ENCODE data around the gene THAP4.

Gene THAP4

GRCh38 chr2:241560162-241560882, 76.6 kb downstream of the THAP4 start:
- in situ Hi-C loops (cut with MboI; ENCODE audit: low sequenced_read_pairs) = no loop called here
- H3K4me1 ChIP-seq = peaks cover 3% of the 10 kb centered on the region; the same call in 1 of the 2 replicates
- DNase-seq (ENCODE audit: low spot score in 2 of 2) = no peak
- H3K9me3 ChIP-seq = no peaks in the 10 kb centered on the region; the same call in 1 of the 2 replicates
- H3K27me3 ChIP-seq (ENCODE audit: low read depth) = no peaks in the 10 kb centered on the region
- no peaks in the 10 kb centered on the region for H3K36me3 ChIP-seq (replicated peaks)
- no peak overlapping the region for H3K4me3 ChIP-seq

GRCh38 chr2:241559323-241560161, 77.4 kb downstream of the THAP4 start:
- DNase-seq (ENCODE audit: low spot score in 2 of 2) = peak; percentile 38 to 55
- H3K27me3 ChIP-seq (ENCODE audit: low read depth) = no peaks in the 10 kb centered on the region
- peaks cover 3% of the 10 kb centered on the region; the same call in 1 of the 2 replicates for H3K4me1 ChIP-seq
- in situ Hi-C loops (cut with MboI; ENCODE audit: low sequenced_read_pairs) = no loop called here
- H3K9me3 ChIP-seq = no peaks in the 10 kb centered on the region; the same call in 1 of the 2 replicates
- H3K36me3 ChIP-seq (replicated peaks) = no peaks in the 10 kb centered on the region
- peak overlapping the region; percentile 29 for H3K4me3 ChIP-seq

GRCh38 chr2:241558532-241559322, 78.2 kb downstream of the THAP4 start, which contains the start of gene BOK:
TSS of gene BOK (plus strand) at chr2:241558745. CDS start at chr2:241559484, 739 bp downstream.
- H3K4me3 ChIP-seq = peak within 1 kb of the TSS; percentile 29
- H3K36me3 ChIP-seq (replicated peaks) = no peaks in the 10 kb centered on the region
- no peaks in the 10 kb centered on the region; the same call in 1 of the 2 replicates for H3K9me3 ChIP-seq
- peaks cover 3% of the 10 kb centered on the region; the same call in 1 of the 2 replicates for H3K4me1 ChIP-seq
- in situ Hi-C loops (cut with MboI; ENCODE audit: low sequenced_read_pairs) = no loop called here
- no peak for DNase-seq (ENCODE audit: low spot score in 2 of 2)
- H3K27me3 ChIP-seq (ENCODE audit: low read depth) = no peaks in the 10 kb centered on the region

- Histone ChIP-seq H3K9me3 (no peaks in the 10 kb centered on the region; the same call in 1 of the 2 replicates), H3K4me1 (peaks cover 3% of the 10 kb centered on the region; the same call in 1 of the 2 replicates)
- in situ Hi-C loops (cut with MboI; ENCODE audit: low sequenced_read_pairs) = no loop called here
These were observed 80.2 kb downstream of the THAP4 start for GRCh38 chr2:241556746-241557145.

GRCh38 chr2:241555711-241556110, 81.2 kb downstream of the THAP4 start:
- Histone ChIP-seq H3K27me3 (ENCODE audit: low read depth) (no peaks in the 10 kb centered on the region), H3K36me3 (replicated peaks) (no peaks in the 10 kb centered on the region), H3K4me3 (no peak overlapping the region), H3K9me3 (no peaks in the 10 kb centered on the region; the same call in 1 of the 2 replicates), H3K4me1 (peaks cover 3% of the 10 kb centered on the region; the same call in 1 of the 2 replicates)
- in situ Hi-C loops (cut with MboI; ENCODE audit: low sequenced_read_pairs) = no loop called here
- no peak for DNase-seq (ENCODE audit: low spot score in 2 of 2)

More at GRCh38 chr2:241556746-241557145, 80.2 kb downstream of the THAP4 start:
- H3K27me3 ChIP-seq (ENCODE audit: low read depth) = no peaks in the 10 kb centered on the region
- H3K4me3 ChIP-seq = no peak overlapping the region
- no peak for DNase-seq (ENCODE audit: low spot score in 2 of 2)
- no peaks in the 10 kb centered on the region for H3K36me3 ChIP-seq (replicated peaks)

GRCh38 chr2:241554610-241555322, 82.2 kb downstream of the THAP4 start:
- in situ Hi-C loops (cut with MboI; ENCODE audit: low sequenced_read_pairs) = no loop called here
- no peaks in the 10 kb centered on the region; the same call in 1 of the 2 replicates for H3K9me3 ChIP-seq
- H3K4me1 ChIP-seq = peaks cover 3% of the 10 kb centered on the region; the same call in 1 of the 2 replicates
- no peak overlapping the region for H3K4me3 ChIP-seq
- no peaks in the 10 kb centered on the region for H3K36me3 ChIP-seq (replicated peaks)
- no peak for DNase-seq (ENCODE audit: low spot score in 2 of 2)
- no peaks in the 10 kb centered on the region for H3K27me3 ChIP-seq (ENCODE audit: low read depth)

GRCh38 chr2:241553981-241554380, 83.0 kb downstream of the THAP4 start:
- H3K27me3 ChIP-seq (ENCODE audit: low read depth) = no peaks in the 10 kb centered on the region
- no peaks in the 10 kb centered on the region; the same call in 1 of the 2 replicates for H3K9me3 ChIP-seq
- in situ Hi-C loops (cut with MboI; ENCODE audit: low sequenced_read_pairs) = no loop called here
- H3K4me3 ChIP-seq = no peak overlapping the region
- DNase-seq (ENCODE audit: low spot score in 2 of 2) = no peak
- H3K4me1 ChIP-seq = no peaks in the 10 kb centered on the region
- no peaks in the 10 kb centered on the region for H3K36me3 ChIP-seq (replicated peaks)

GRCh38 chr2:241553512-241553830, 83.5 kb downstream of the THAP4 start:
- in situ Hi-C loops (cut with MboI; ENCODE audit: low sequenced_read_pairs) = no loop called here
- H3K27me3 ChIP-seq (ENCODE audit: low read depth) = no peaks in the 10 kb centered on the region
- no peaks in the 10 kb centered on the region; the same call in 1 of the 2 replicates for H3K9me3 ChIP-seq
- no peak overlapping the region for H3K4me3 ChIP-seq
- H3K4me1 ChIP-seq = no peaks in the 10 kb centered on the region
- H3K36me3 ChIP-seq (replicated peaks) = no peaks in the 10 kb centered on the region
- DNase-seq (ENCODE audit: low spot score in 2 of 2) = no peak

GRCh38 chr2:241551998-241552737, 84.8 kb downstream of the THAP4 start:
- H3K4me3 ChIP-seq = no peak overlapping the region
- in situ Hi-C loops (cut with MboI; ENCODE audit: low sequenced_read_pairs) = no loop called here
- no peaks in the 10 kb centered on the region; the same call in 1 of the 2 replicates for H3K4me1 ChIP-seq
- no peak for DNase-seq (ENCODE audit: low spot score in 2 of 2)
- H3K27me3 ChIP-seq (ENCODE audit: low read depth) = no peaks in the 10 kb centered on the region
- H3K9me3 ChIP-seq = no peaks in the 10 kb centered on the region
- no peaks in the 10 kb centered on the region for H3K36me3 ChIP-seq (replicated peaks)

GRCh38 chr2:241551599-241551997, 85.4 kb downstream of the THAP4 start:
- Histone ChIP-seq H3K4me1 (peaks cover 3% of the 10 kb centered on the region; the same call in 1 of the 2 replicates), H3K9me3 (no peaks in the 10 kb centered on the region), H3K4me3 (no peak overlapping the region), H3K27me3 (ENCODE audit: low read depth) (no peaks in the 10 kb centered on the region), H3K36me3 (replicated peaks) (no peaks in the 10 kb centered on the region)
- in situ Hi-C loops (cut with MboI; ENCODE audit: low sequenced_read_pairs) = no loop called here
- DNase-seq (ENCODE audit: low spot score in 2 of 2) = no peak

GRCh38 chr2:241550616-241551580, 86.1 kb downstream of the THAP4 start:
- H3K4me3 ChIP-seq = no peak overlapping the region
- peaks cover 3% of the 10 kb centered on the region; the same call in 1 of the 2 replicates for H3K4me1 ChIP-seq
- no peaks in the 10 kb centered on the region for H3K27me3 ChIP-seq (ENCODE audit: low read depth)
- DNase-seq (ENCODE audit: low spot score in 2 of 2) = no peak
- in situ Hi-C loops (cut with MboI; ENCODE audit: low sequenced_read_pairs) = no loop called here
- H3K36me3 ChIP-seq (replicated peaks) = no peaks in the 10 kb centered on the region
- no peaks in the 10 kb centered on the region for H3K9me3 ChIP-seq
